Esophagus squamous epithelium (tissue), 5 donors: Measurements from ENCODE around the gene COL4A1. TPM values are rescaled to one million over a fixed set of nuclear protein-coding genes. Genes with fewer than 3 reads are reported as not detected.

Experiments used
- DNase-seq: peaks from one replicate; lab custom pipeline; 2025; lab: John Stamatoyannopoulos, UW
- H3K27ac ChIP-seq, 4 donors: fragments of 200-600 bp; sonication (generic); one replicate each; pipeline ENCODE4 v1.5.1; 2016 to 2019; ENCODE audit warnings: mild to moderate bottlenecking in 1 of 4
- H3K27me3 ChIP-seq, 4 donors: fragments of 200-600 bp; sonication (generic); 1 replicate in 3 of 4; 2 replicates in 1 of 4; pipeline versions ENCODE4 v1.5.1 to v1.6.0; 2017 to 2021; ENCODE audit warnings: antibody characterized with exemption in 1 of 4
- H3K36me3 ChIP-seq, 3 donors: fragments of 200-600 bp; sonication (generic); one replicate each; pipeline ENCODE4 v1.5.1; 2016 to 2019
- H3K4me1 ChIP-seq, 3 donors: fragments of 200-600 bp; sonication (generic); one replicate each; pipeline ENCODE4 v1.5.1; 2017 to 2019
- H3K4me3 ChIP-seq, 4 donors: fragments of 200-600 bp; sonication (generic); 1 replicate in 3 of 4; 2 replicates in 1 of 4; pipeline ENCODE4 v1.5.1; 2016 to 2019; ENCODE audit warnings: mild to moderate bottlenecking in 2 of 4, moderate library complexity in 1 of 4
- H3K9me3 ChIP-seq, 3 donors: fragments of 200-600 bp; sonication (generic); one replicate each; pipeline ENCODE4 v1.5.1; 2016 to 2019
- POLR2A ChIP-seq, 4 donors: fragments of 450-650 bp; IDR thresholded peaks; one replicate each; pipeline ENCODE4 v1.6.1; 2017; ENCODE audit warnings: antibody characterized with exemption in 4 of 4, mild to moderate bottlenecking in 4 of 4, moderate library complexity in 3 of 4
- WGBS, 2 donors: methylation state at CpG; one replicate each; pipeline ENCODE4 v1.1.5; 2018; 5-methylcytosine and 5-hydroxymethylcytosine counted together
- intact Hi-C: fragments of 100-400 bp; cut with DNase I; formaldehyde crosslinking; loops from one replicate; pipeline ENCODE4 v1.15.0; 2022
- total RNA-seq, 4 donors: library from RNA; depleted of rRNA; stranded (reverse); fragments of >200 nt; gene quantifications; one replicate each; pipeline ENCODE4 v1.1.0, GENCODE V29; 2016
- TF ChIP-seq, protein P1 (sequence below), 6 experiments: fragments of 450-650 bp in 4 of 6; fragments of 200-600 bp in 2 of 6; sonication (generic) in 2 of 6; IDR thresholded peaks; one replicate each; pipeline ENCODE4 v1.5.1; 2016 to 2019; ENCODE audit warnings: antibody characterized with exemption in 6 of 6, mild to moderate bottlenecking in 4 of 6, moderate library complexity in 4 of 6
- donor health status: DM: yes; HTN: yes; CAD: no.

Gene COL4A1
- total RNA-seq, 4 donors from 2014 or later, result 8.9 to 97.1 (median 40.2) TPM

DNA sequence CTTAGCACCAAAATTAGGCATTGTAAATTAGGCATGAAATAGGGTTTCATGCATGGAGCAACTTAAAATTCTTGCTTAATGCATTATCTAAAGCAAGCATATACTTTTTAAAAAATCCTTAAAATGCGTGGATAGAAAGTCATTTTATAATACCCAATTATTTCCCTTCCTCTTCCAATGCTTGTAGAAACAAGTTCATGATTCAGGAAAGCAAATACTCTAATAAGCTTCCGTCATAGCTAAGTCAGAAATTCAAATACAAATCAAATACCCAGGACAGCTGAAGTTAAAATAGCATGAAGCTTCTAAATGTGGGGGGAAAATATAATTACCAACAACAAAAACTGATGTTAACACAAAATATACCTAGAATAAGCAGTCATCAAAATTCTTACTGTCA lies 89.1 kb downstream of the COL4A1 start:
- Histone ChIP-seq H3K36me3 (peaks cover 0 to 6% (median 0%) of the 10 kb centered on the region in 3 donors), H3K4me1 (peaks cover 6 to 56% (median 24%) of the 10 kb centered on the region in 3 donors), H3K27ac (peak overlapping the region in 3 of 4 donors; percentile 56 to 69 (median 69)), H3K27me3 (no peaks in the 10 kb centered on the region), H3K4me3 (no peak overlapping the region), H3K9me3 (no peaks in the 10 kb centered on the region)
- WGBS, 2 donors, result 60 to 63% methylated on average over 2 of the region's 2 CpGs
- intact Hi-C loops, result no loop called here
- TF ChIP-seq POLR2A (IDR thresholded peaks at IDR 0.05), result no peak
- TF ChIP-seq, protein P1, sequence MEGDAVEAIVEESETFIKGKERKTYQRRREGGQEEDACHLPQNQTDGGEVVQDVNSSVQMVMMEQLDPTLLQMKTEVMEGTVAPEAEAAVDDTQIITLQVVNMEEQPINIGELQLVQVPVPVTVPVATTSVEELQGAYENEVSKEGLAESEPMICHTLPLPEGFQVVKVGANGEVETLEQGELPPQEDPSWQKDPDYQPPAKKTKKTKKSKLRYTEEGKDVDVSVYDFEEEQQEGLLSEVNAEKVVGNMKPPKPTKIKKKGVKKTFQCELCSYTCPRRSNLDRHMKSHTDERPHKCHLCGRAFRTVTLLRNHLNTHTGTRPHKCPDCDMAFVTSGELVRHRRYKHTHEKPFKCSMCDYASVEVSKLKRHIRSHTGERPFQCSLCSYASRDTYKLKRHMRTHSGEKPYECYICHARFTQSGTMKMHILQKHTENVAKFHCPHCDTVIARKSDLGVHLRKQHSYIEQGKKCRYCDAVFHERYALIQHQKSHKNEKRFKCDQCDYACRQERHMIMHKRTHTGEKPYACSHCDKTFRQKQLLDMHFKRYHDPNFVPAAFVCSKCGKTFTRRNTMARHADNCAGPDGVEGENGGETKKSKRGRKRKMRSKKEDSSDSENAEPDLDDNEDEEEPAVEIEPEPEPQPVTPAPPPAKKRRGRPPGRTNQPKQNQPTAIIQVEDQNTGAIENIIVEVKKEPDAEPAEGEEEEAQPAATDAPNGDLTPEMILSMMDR (IDR thresholded peaks at IDR 0.05), result no peak
- DNase-seq, result no peak

DNA sequence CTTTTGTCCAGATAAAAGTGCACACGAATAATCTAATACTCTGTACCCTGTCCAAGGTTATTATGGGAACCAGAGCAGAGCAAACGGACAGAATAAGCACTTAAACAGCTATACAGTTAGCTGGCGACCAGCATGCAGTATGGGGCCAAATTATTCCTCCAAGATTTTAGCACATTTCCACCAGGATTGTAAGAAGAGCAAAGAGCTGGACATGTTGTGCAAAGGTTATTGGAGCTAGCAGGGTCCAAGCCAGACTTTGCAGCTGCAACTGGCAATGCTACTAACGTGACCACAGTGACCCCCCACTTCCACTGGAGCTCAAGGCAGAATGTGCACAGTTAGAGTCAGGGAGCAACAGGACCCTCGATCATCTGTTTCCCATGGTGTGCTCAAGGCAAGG lies 89.9 kb downstream of the COL4A1 start:
- WGBS, 2 donors, result 46 to 50% methylated on average over 5 of the region's 5 CpGs
- Histone ChIP-seq H3K4me3 (no peak overlapping the region), H3K4me1 (peaks cover 6 to 55% (median 23%) of the 10 kb centered on the region in 3 donors), H3K36me3 (peaks cover 0 to 14% (median 0%) of the 10 kb centered on the region in 3 donors), H3K27me3 (no peaks in the 10 kb centered on the region), H3K27ac (peak overlapping the region; percentile 19 to 69 (median 62)), H3K9me3 (no peaks in the 10 kb centered on the region)
- intact Hi-C loops, result no loop called here
- no peak for DNase-seq
- no peak for TF ChIP-seq POLR2A (IDR thresholded peaks at IDR 0.05)
- TF ChIP-seq, protein P1 (IDR thresholded peaks at IDR 0.05), result no peak

DNA sequence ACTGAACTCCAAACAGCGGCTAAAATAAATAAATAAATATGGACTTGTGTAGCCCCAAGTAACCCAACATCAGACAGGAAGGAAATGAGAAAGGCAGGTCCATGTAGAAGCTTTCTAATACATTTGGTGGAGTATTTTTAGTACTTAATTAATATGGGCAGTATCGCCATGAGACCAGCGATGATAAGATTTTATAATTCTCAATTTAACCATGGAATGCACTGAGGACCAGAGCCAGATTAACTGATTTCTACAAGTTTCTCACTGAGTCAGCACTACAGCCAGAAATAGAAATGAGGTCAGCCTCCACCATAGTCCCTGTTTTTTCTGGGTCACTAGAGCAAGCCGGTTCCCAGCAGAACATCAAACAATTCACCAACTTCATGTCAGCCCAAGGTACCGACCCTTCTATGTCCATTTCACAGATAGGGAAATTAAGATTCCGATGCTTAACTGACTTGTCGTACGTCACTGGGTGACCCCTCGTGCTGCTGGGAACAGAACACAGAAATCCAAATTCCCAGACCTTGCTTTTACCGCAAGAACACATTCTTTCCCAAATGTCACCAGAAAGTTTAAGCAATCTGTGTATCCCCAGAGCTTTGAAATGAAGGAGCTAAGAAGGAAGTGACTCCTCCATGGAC lies 90.4 kb downstream of the COL4A1 start:
- Histone ChIP-seq H3K9me3 (no peaks in the 10 kb centered on the region), H3K4me1 (peaks cover 4 to 50% (median 17%) of the 10 kb centered on the region in 3 donors), H3K27ac (peak overlapping the region; percentile 19 to 82 (median 62)), H3K27me3 (no peaks in the 10 kb centered on the region), H3K36me3 (peaks cover 0 to 19% (median 0%) of the 10 kb centered on the region in 3 donors), H3K4me3 (no peak overlapping the region)
- WGBS, 2 donors, result 50 to 64% methylated on average over 10 of the region's 10 CpGs
- intact Hi-C loops, result no loop called here
- TF ChIP-seq POLR2A (IDR thresholded peaks at IDR 0.05), result no peak
- TF ChIP-seq, protein P1 (IDR thresholded peaks at IDR 0.05), result no peak
- DNase-seq, result no peak

DNA sequence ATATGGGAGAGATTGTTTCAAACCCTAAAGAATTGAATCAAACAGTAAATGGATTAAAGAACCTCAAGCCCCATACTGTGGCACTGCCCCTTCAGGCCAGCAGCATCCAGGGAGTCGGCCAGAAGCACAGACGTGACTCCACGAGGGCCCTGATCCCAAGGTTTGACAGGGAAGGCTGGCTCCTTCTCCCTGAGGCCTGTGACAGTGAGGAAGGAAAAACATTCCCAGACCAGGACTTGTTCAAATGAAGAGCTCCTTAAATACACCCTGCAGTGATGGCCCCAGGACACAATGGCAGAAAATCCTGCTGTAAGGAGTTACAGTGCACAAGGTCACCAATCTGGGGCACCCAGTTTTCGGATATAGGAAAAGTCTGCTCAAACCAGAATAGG lies 91.0 kb downstream of the COL4A1 start:
- Histone ChIP-seq H3K36me3 (peaks cover 0 to 24% (median 0%) of the 10 kb centered on the region in 3 donors), H3K27me3 (no peaks in the 10 kb centered on the region), H3K4me1 (peaks cover 3 to 46% (median 15%) of the 10 kb centered on the region in 3 donors), H3K4me3 (no peak overlapping the region), H3K27ac (peak overlapping the region; percentile 19 to 82 (median 62)), H3K9me3 (no peaks in the 10 kb centered on the region)
- TF ChIP-seq, protein P1 (IDR thresholded peaks at IDR 0.05), result no peak
- no peak for TF ChIP-seq POLR2A (IDR thresholded peaks at IDR 0.05)
- WGBS, 2 donors, result 68 to 84% methylated on average over 4 of the region's 4 CpGs
- intact Hi-C loops, result no loop called here
- no peak for DNase-seq

DNA sequence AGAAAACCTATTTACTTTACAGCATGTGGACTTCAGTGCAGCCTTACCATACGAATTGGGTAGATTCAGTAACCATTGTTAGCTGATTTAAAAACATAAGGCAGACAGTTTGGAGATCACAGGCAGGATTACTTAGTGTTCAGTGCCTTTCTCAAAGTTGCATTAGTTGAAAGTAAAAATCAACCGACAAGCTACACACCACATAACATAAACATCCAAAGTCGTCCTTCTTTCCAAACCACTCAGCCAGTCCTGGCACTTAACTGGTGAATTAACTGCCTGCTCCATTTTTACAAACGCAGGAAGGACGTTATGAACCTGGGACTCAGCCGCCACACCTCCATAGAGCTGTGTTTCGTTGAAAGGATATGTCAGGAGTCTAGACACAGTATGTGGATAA lies 91.4 kb downstream of the COL4A1 start:
- H3K4me1 ChIP-seq, result peaks cover 3 to 46% (median 15%) of the 10 kb centered on the region in 3 donors
- TF ChIP-seq, protein P1 (IDR thresholded peaks at IDR 0.05), result no peak
- no peak for TF ChIP-seq POLR2A (IDR thresholded peaks at IDR 0.05)
- H3K27ac ChIP-seq, result peak overlapping the region in 3 of 4 donors; percentile 56 to 82 (median 69)
- H3K36me3 ChIP-seq, result peaks cover 0 to 28% (median 0%) of the 10 kb centered on the region in 3 donors
- H3K27me3 ChIP-seq, result no peaks in the 10 kb centered on the region
- no peak for DNase-seq
- intact Hi-C loops, result no loop called here
- 57 to 68% methylated on average over 7 of the region's 7 CpGs for WGBS, 2 donors
- H3K9me3 ChIP-seq, result no peaks in the 10 kb centered on the region
- H3K4me3 ChIP-seq, result no peak overlapping the region
